Mesenchymal stem cell (in vitro differentiated cells and primary cell): ENCODE data around the gene SMS.
A peak's percentile ranks its signal among the peaks of the same experiment; 100 is the strongest.

Source experiments
- DNase-seq: peaks from one replicate; pipeline ENCODE4 v3.0.0-alpha.2; 2013
- H2AFZ ChIP-seq: one replicate; pipeline ENCODE4 v1.6.1; 2013; ENCODE audit warnings: low read depth, mild to moderate bottlenecking, control low read depth, inconsistent platforms, low read length, moderate library complexity
- H2AK5ac ChIP-seq: 2 replicates; pipeline ENCODE4 v1.6.1; 2013; ENCODE audit warnings: low read length, moderate library complexity, mild to moderate bottlenecking, inconsistent platforms; ENCODE audit not compliant: severe bottlenecking
- H2BK120ac ChIP-seq: one replicate; pipeline ENCODE4 v1.6.1; 2013; ENCODE audit warnings: low read depth, mild to moderate bottlenecking, inconsistent platforms, low read length, moderate library complexity
- H2BK12ac ChIP-seq, 2 experiments: one replicate each; pipeline ENCODE4 v1.6.1; 2013; ENCODE audit warnings: inconsistent platforms in 2 of 2, low read length in 2 of 2, mild to moderate bottlenecking in 2 of 2, moderate library complexity in 2 of 2, control low read depth in 1 of 2
- H2BK15ac ChIP-seq: one replicate; pipeline ENCODE4 v1.6.1; 2013; ENCODE audit warnings: mild to moderate bottlenecking, low read depth, inconsistent platforms; ENCODE audit not compliant: poor library complexity, severe bottlenecking
- H2BK5ac ChIP-seq: 2 replicates; pipeline ENCODE4 v1.6.1; 2013; ENCODE audit warnings: low read depth, mild to moderate bottlenecking, low read length, control low read depth, inconsistent platforms; ENCODE audit not compliant: poor library complexity, severe bottlenecking
- H3K14ac ChIP-seq, 2 experiments: one replicate each; pipeline ENCODE4 v1.6.1; 2013; ENCODE audit warnings: inconsistent platforms in 2 of 2, low read length in 2 of 2, control low read depth in 1 of 2, mild to moderate bottlenecking in 1 of 2, moderate library complexity in 1 of 2
- H3K18ac ChIP-seq, 2 experiments: one replicate each; pipeline ENCODE4 v1.6.1; 2013; ENCODE audit warnings: inconsistent platforms in 2 of 2, low read length in 2 of 2, control low read depth in 1 of 2, low read depth in 1 of 2, mild to moderate bottlenecking in 1 of 2
- H3K23ac ChIP-seq, 2 experiments: one replicate each; pipeline ENCODE4 v1.6.1; 2013; ENCODE audit warnings: inconsistent platforms in 2 of 2, low read length in 2 of 2, mild to moderate bottlenecking in 2 of 2, moderate library complexity in 2 of 2, control low read depth in 1 of 2
- H3K27ac ChIP-seq: 2 replicates; pipeline ENCODE4 v1.5.1; 2013; ENCODE audit warnings: mild to moderate bottlenecking, moderate library complexity, low read length, control low read depth, inconsistent platforms; ENCODE audit not compliant: poor library complexity, severe bottlenecking
- H3K27me3 ChIP-seq, 2 experiments: 2 replicates each; pipeline versions ENCODE4 v1.6.1 to v1.7.0; 2013; ENCODE audit warnings: low read length in 2 of 2, mild to moderate bottlenecking in 2 of 2, moderate library complexity in 2 of 2, control low read depth in 1 of 2, inconsistent platforms in 1 of 2; ENCODE audit not compliant: control insufficient read depth in 1 of 2, insufficient read depth in 1 of 2
- H3K36me3 ChIP-seq, 2 experiments: 2 replicates each; pipeline versions ENCODE4 v1.6.1 to v1.7.0; 2013; ENCODE audit warnings: low read length in 2 of 2, control low read depth in 1 of 2, inconsistent platforms in 1 of 2, low read depth in 1 of 2, mild to moderate bottlenecking in 1 of 2; ENCODE audit not compliant: insufficient read depth in 2 of 2, control insufficient read depth in 1 of 2
- H3K4ac ChIP-seq, 2 experiments: one replicate each; pipeline ENCODE4 v1.6.1; 2013; ENCODE audit warnings: inconsistent platforms in 2 of 2, low read length in 2 of 2, mild to moderate bottlenecking in 2 of 2, moderate library complexity in 2 of 2, control low read depth in 1 of 2, low read depth in 1 of 2
- H3K4me1 ChIP-seq: 2 replicates; pipeline ENCODE4 v1.6.1; 2013; ENCODE audit warnings: low read depth, low read length, control low read depth; ENCODE audit not compliant: control insufficient read depth, insufficient read depth
- H3K4me2 ChIP-seq: 2 replicates; pipeline ENCODE4 v1.6.1; 2013; ENCODE audit warnings: low read length, mild to moderate bottlenecking, inconsistent platforms; ENCODE audit not compliant: poor library complexity, severe bottlenecking
- H3K4me3 ChIP-seq, 2 experiments: 2 replicates each; pipeline versions ENCODE4 v1.5.1 to v1.7.0; 2013; ENCODE audit warnings: low read length in 2 of 2, mild to moderate bottlenecking in 2 of 2, control low read depth in 1 of 2, low read depth in 1 of 2; ENCODE audit not compliant: insufficient read depth in 1 of 2
- H3K79me1 ChIP-seq: replicated peaks from 2 replicates; pipeline ENCODE4 v1.6.1; 2013; ENCODE audit warnings: mild to moderate bottlenecking, control low read depth, low read length, inconsistent platforms; ENCODE audit not compliant: poor library complexity, severe bottlenecking
- H3K9ac ChIP-seq: 2 replicates; pipeline ENCODE4 v1.7.0; 2013; ENCODE audit warnings: mild to moderate bottlenecking, low read length, moderate library complexity
- H3K9me3 ChIP-seq: 2 replicates; pipeline ENCODE4 v1.7.0; 2013; ENCODE audit warnings: mild to moderate bottlenecking, low read length; ENCODE audit not compliant: control insufficient read depth
- H4K8ac ChIP-seq: one replicate; pipeline ENCODE4 v1.6.1; 2013; ENCODE audit warnings: inconsistent platforms, mild to moderate bottlenecking, low read length, moderate library complexity
- H4K91ac ChIP-seq: one replicate; pipeline ENCODE4 v1.6.1; 2013; ENCODE audit warnings: mild to moderate bottlenecking, low read length, inconsistent platforms
- WGBS: methylation state at CpG from one replicate; pipeline ENCODE4 v1.1.7; 2013; ENCODE audit warnings: mixed read lengths; 5-methylcytosine and 5-hydroxymethylcytosine counted together

The SMS gene

DNA sequence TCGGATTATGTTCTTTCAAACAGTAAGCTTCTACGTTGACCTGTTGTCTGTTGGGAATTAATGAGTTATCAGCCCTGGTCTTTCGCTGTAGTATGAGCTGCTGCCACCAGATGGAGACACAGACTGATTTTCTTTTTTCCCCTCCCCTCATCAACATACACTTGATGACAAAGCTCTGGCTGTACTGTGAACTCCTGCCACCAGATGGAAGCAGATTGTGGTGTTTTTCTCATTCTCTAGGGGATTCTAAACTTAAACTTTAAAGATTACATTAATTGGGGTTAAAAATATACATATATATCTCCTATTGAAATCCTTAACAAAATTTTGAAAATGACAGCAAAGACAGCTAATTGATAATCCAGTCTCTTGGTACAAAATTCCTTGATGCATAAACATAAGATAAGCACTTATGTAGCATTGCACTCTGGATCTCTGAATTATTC, 44.8 kb downstream of the SMS start:
- no peaks in the 10 kb centered on the region for H3K4me1 ChIP-seq

DNA sequence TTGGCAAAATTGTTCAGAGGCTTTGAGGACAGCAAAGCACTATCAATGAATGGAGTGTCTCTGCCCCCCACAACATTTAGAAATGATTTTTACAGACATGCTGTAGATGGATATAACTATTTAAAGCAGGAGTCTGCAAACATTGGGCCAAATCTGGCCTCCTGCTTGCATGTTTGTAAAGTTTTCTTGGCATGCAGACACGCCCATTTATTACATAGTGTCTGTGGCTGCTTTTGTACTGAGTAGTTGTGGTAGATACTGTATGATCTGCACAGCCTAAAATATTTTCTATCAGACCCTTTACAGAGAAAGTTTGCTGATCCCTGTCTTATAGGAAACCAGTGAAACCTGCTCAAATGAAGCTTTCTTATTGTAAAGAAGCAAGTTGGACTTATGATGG, 46.1 kb downstream of the SMS start:
- no peak overlapping the region for H2BK5ac ChIP-seq
- no peak overlapping the region for H2AFZ ChIP-seq
- H3K14ac ChIP-seq: no peak overlapping the region
- peaks cover 7% of the 10 kb centered on the region for H3K79me1 ChIP-seq
- no peak overlapping the region for H3K18ac ChIP-seq
- H3K9me3 ChIP-seq: no peaks in the 10 kb centered on the region
- H3K4me3 ChIP-seq: no peak overlapping the region
- no peak overlapping the region for H2AK5ac ChIP-seq
- no peak overlapping the region for H3K23ac ChIP-seq
- no peak overlapping the region for H3K4me2 ChIP-seq
- H3K27ac ChIP-seq: no peak overlapping the region
- H3K9ac ChIP-seq: no peak overlapping the region
- no peak for DNase-seq
- H4K8ac ChIP-seq: no peak overlapping the region
- peaks cover 21 to 31% of the 10 kb centered on the region in 2 experiments for H3K36me3 ChIP-seq
- H2BK15ac ChIP-seq: no peak overlapping the region
- no peak overlapping the region for H4K91ac ChIP-seq
- WGBS: no CpG with 5 or more reads among the region's 1 CpG
- H3K4me1 ChIP-seq: no peaks in the 10 kb centered on the region
- H3K4ac ChIP-seq: no peak overlapping the region
- H2BK120ac ChIP-seq: no peak overlapping the region
- peaks cover 0 to 10% of the 10 kb centered on the region in 2 experiments for H3K27me3 ChIP-seq
- H2BK12ac ChIP-seq: no peak overlapping the region

More for the DNA sequence above, 44.8 kb downstream of the SMS start:
- Histone ChIP-seq H4K91ac (no peak overlapping the region), H3K9ac (no peak overlapping the region), H2BK5ac (no peak overlapping the region), H3K14ac (no peak overlapping the region), H2BK15ac (no peak overlapping the region), H3K4me3 (no peak overlapping the region), H3K18ac (no peak overlapping the region), H3K9me3 (no peaks in the 10 kb centered on the region), H3K4me2 (no peak overlapping the region), H3K36me3 (peaks cover 18 to 31% of the 10 kb centered on the region in 2 experiments), H2AFZ (no peak overlapping the region), H3K4ac (no peak overlapping the region), H3K27ac (no peak overlapping the region), H3K23ac (no peak overlapping the region), H4K8ac (no peak overlapping the region), H2BK120ac (no peak overlapping the region), H2BK12ac (no peak overlapping the region), H3K27me3 (peaks cover 0 to 10% of the 10 kb centered on the region in 2 experiments), H3K79me1 (peaks cover 7% of the 10 kb centered on the region), H2AK5ac (no peak overlapping the region)
- WGBS: 50% methylated on average over 2 of the region's 3 CpGs
- peak; percentile 77 for DNase-seq

DNA sequence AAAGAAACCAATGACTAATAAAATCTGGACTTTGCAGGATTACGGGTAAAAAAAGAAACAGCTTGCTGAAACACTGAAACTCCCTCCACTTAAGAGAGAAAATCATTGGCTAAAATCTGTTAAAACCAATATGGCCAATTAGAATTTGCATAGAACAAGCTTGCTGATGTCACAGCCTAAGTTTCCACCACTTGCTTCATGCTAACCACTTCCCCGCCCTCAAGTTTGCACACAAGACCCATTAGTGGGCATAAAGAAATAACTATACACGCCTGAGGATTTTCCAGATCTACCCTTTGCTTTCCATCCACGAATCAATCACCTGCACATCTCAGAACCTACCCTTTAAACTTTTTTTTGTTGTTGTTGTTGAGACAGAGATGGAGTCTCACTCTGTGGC, 48.9 kb downstream of the SMS start:
- 97% methylated on average over 2 of the region's 4 CpGs for WGBS
- Histone ChIP-seq H3K27me3 (peaks cover 0 to 8% of the 10 kb centered on the region in 2 experiments), H2AK5ac (no peak overlapping the region), H3K14ac (no peak overlapping the region), H2BK5ac (no peak overlapping the region), H3K79me1 (peaks cover 10% of the 10 kb centered on the region), H3K4me2 (no peak overlapping the region), H3K4ac (no peak overlapping the region), H3K23ac (no peak overlapping the region), H3K18ac (no peak overlapping the region), H3K27ac (no peak overlapping the region), H3K4me3 (no peak overlapping the region), H3K9ac (no peak overlapping the region), H4K8ac (no peak overlapping the region), H3K36me3 (peaks cover 24 to 49% of the 10 kb centered on the region in 2 experiments), H2BK12ac (no peak overlapping the region), H3K4me1 (no peaks in the 10 kb centered on the region), H2BK15ac (no peak overlapping the region), H3K9me3 (no peaks in the 10 kb centered on the region), H4K91ac (no peak overlapping the region), H2AFZ (no peak overlapping the region), H2BK120ac (no peak overlapping the region)
- DNase-seq: no peak

DNA sequence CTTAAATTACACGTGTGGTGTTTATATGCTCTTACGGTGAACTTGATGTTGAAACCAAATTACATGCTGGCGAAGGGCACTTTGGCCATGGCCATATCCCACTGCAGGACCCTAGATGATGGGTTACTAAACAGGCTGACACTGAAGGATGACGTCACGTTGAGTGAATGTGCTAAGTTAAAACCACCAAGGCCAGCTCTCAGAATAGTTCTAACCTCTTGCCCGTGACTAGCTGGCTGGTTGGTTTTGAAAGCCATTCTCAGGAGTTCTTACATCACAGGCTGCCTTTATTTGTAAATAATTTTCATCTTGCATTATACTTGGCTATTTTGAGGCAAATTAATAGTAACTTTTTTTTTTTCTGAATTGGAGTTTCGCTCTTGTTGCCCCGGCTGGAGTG, 50.3 kb downstream of the SMS start:
- H3K18ac ChIP-seq: no peak overlapping the region
- H3K4me1 ChIP-seq: no peaks in the 10 kb centered on the region
- no peaks in the 10 kb centered on the region for H3K9me3 ChIP-seq
- no peak overlapping the region for H2AFZ ChIP-seq
- peak; percentile 15 for DNase-seq
- H3K14ac ChIP-seq: no peak overlapping the region
- 96% methylated on average over 7 of the region's 8 CpGs for whole genome bisulfite sequencing
- no peak overlapping the region for H2BK12ac ChIP-seq
- H3K23ac ChIP-seq: no peak overlapping the region
- H4K91ac ChIP-seq: no peak overlapping the region
- no peak overlapping the region for H2BK5ac ChIP-seq
- H3K4me3 ChIP-seq: no peak overlapping the region
- H3K27me3 ChIP-seq: peaks cover 0 to 4% of the 10 kb centered on the region in 2 experiments
- no peak overlapping the region for H2AK5ac ChIP-seq
- no peak overlapping the region for H3K9ac ChIP-seq
- peaks cover 24 to 48% of the 10 kb centered on the region in 2 experiments for H3K36me3 ChIP-seq
- no peak overlapping the region for H4K8ac ChIP-seq
- no peak overlapping the region for H3K4ac ChIP-seq
- H2BK15ac ChIP-seq: no peak overlapping the region
- no peak overlapping the region for H3K4me2 ChIP-seq
- H2BK120ac ChIP-seq: no peak overlapping the region
- no peak overlapping the region for H3K27ac ChIP-seq
- peaks cover 10% of the 10 kb centered on the region for H3K79me1 ChIP-seq
